Kidney (tissue), 14 donors: Measurements from ENCODE around the gene HPGD. TPM values are rescaled to one million over a fixed set of nuclear protein-coding genes. Genes with fewer than 3 reads are reported as not detected.

Experiments used
- DNase-seq, 5 donors: peaks; one replicate each; pipeline ENCODE4 v3.0.0-alpha.2; 2013 to 2020
- FAIRE-seq: peaks from 2 replicates; lab custom pipeline; 2012; peaks lifted over from hg19 to GRCh38; lab: Jason Lieb, UNC
- H3K27ac ChIP-seq, 2 donors: one replicate each; pipeline ENCODE4 v1.7.0; 2013; ENCODE audit warnings: low read depth in 2 of 2, low read length in 2 of 2, inconsistent platforms in 1 of 2
- H3K27me3 ChIP-seq: one replicate; pipeline ENCODE4 v1.7.1; 2013; ENCODE audit warnings: low read length, inconsistent platforms; ENCODE audit not compliant: control insufficient read depth, insufficient read depth
- H3K36me3 ChIP-seq, 3 donors: one replicate each; pipeline versions ENCODE4 v1.7.0 to v1.7.1; 2013; ENCODE audit warnings: low read length in 3 of 3, control low read depth in 1 of 3, inconsistent platforms in 1 of 3; ENCODE audit not compliant: insufficient read depth in 3 of 3, control insufficient read depth in 2 of 3
- H3K4me1 ChIP-seq, 3 donors: one replicate each; pipeline versions ENCODE4 v1.7.0 to v1.7.1; 2013; ENCODE audit warnings: low read length in 3 of 3, inconsistent platforms in 1 of 3, low read depth in 1 of 3; ENCODE audit not compliant: control insufficient read depth in 2 of 3, insufficient read depth in 2 of 3
- H3K4me3 ChIP-seq, 3 donors: one replicate each; pipeline versions ENCODE4 v1.7.0 to v1.8.1; 2013; ENCODE audit warnings: low read length in 3 of 3, control low read depth in 1 of 3, inconsistent platforms in 1 of 3
- H3K9ac ChIP-seq, 3 donors: one replicate each; pipeline versions ENCODE4 v1.7.0 to v1.7.1; 2013; ENCODE audit warnings: low read length in 3 of 3, control low read depth in 1 of 3, inconsistent platforms in 1 of 3
- H3K9me3 ChIP-seq, 3 donors: one replicate each; pipeline versions ENCODE4 v1.7.0 to v1.7.1; 2013; ENCODE audit warnings: low read length in 3 of 3, control low read depth in 1 of 3, inconsistent platforms in 1 of 3; ENCODE audit not compliant: control insufficient read depth in 2 of 3, insufficient read depth in 1 of 3
- CTCF ChIP-seq: IDR thresholded peaks from 3 replicates; pipeline ENCODE4 v1.5.1; 2012; ENCODE audit warnings: mild to moderate bottlenecking, moderate library complexity, borderline replicate concordance; ENCODE audit not compliant: insufficient read depth; ENCODE audit errors: extremely low read depth
- intact Hi-C: fragments of 100-400 bp; cut with DNase I; formaldehyde crosslinking; loops from one replicate; pipeline ENCODE4 v1.11.1; 2022
- polyA plus RNA-seq: library from polyadenylated mRNA; stranded (reverse); fragments of 350-450 nt; fragmentation: Illumina TruSeq; extraction: RNeasy Lipid Tissue Mini Kit (QIAGEN cat#74804); gene quantifications from one replicate; pipeline ENCODE4 v1.2.3, GENCODE V29; 2014; ENCODE audit warnings: low read depth, low replicate concordance; ENCODE audit not compliant: insufficient read depth
- total RNA-seq: library from RNA; stranded (reverse); fragmentation: NEBNext Ultra II Directional; extraction: Animal tissue kit (Norgen Biotek cat#: 25700); gene quantifications from one replicate; pipeline ENCODE4 v1.2.1, GENCODE V29; 2021
- donor health status: control.
- donor health status: control.
- donor health status: control.
- donor health status: control.
- donor health status: control.
- donor health status: DM: yes; HTN: yes; CAD: no.
- donor health status: Normal renal cell carcinoma (clear cell type).

Gene HPGD
- total and polyA plus RNA-seq, 2 donors from 2014 or later: 9.4 to 42.5 TPM

GRCh38 chr4:174554231-174554728, 32.0 kb upstream of the HPGD start:
- Histone ChIP-seq H3K9ac (no peak overlapping the region), H3K4me3 (no peak overlapping the region), H3K36me3 (no peaks in the 10 kb centered on the region), H3K27ac (no peak overlapping the region), H3K27me3 (no peaks in the 10 kb centered on the region), H3K9me3 (no peaks in the 10 kb centered on the region), H3K4me1 (no peaks in the 10 kb centered on the region)
- intact Hi-C loops: no loop called here
- TF ChIP-seq CTCF: no peak
- no peak for DNase-seq
- FAIRE-seq: no peak

- H3K9me3 ChIP-seq: no peaks in the 10 kb centered on the region
- H3K36me3 ChIP-seq: no peaks in the 10 kb centered on the region
- intact Hi-C loops: no loop called here
- H3K27me3 ChIP-seq: no peaks in the 10 kb centered on the region
- no peak overlapping the region for H3K9ac ChIP-seq
- no peak overlapping the region for H3K4me3 ChIP-seq
- DNase-seq (no peak), FAIRE-seq (no peak)
- H3K4me1 ChIP-seq: no peaks in the 10 kb centered on the region
- no peak for TF ChIP-seq CTCF
- H3K27ac ChIP-seq: no peak overlapping the region
Measured at GRCh38 chr4:174553828-174554227, 31.5 kb upstream of the HPGD start.

GRCh38 chr4:174553031-174553430, 30.7 kb upstream of the HPGD start:
- DNase-seq (no peak), FAIRE-seq (no peak)
- intact Hi-C loops: no loop called here
- Histone ChIP-seq H3K36me3 (no peaks in the 10 kb centered on the region), H3K27ac (no peak overlapping the region), H3K27me3 (no peaks in the 10 kb centered on the region), H3K9me3 (no peaks in the 10 kb centered on the region), H3K4me3 (no peak overlapping the region), H3K4me1 (no peaks in the 10 kb centered on the region), H3K9ac (no peak overlapping the region)
- no peak for TF ChIP-seq CTCF

GRCh38 chr4:174550541-174550940, 28.3 kb upstream of the HPGD start:
- H3K36me3 ChIP-seq: no peaks in the 10 kb centered on the region
- FAIRE-seq: no peak
- no peaks in the 10 kb centered on the region for H3K9me3 ChIP-seq
- intact Hi-C loops: no loop called here
- no peak overlapping the region for H3K4me3 ChIP-seq
- no peak overlapping the region for H3K9ac ChIP-seq
- H3K27ac ChIP-seq: no peak overlapping the region
- no peak for TF ChIP-seq CTCF
- H3K27me3 ChIP-seq: no peaks in the 10 kb centered on the region
- no peak for DNase-seq
- no peaks in the 10 kb centered on the region for H3K4me1 ChIP-seq
